HG03354 (cell line): ENCODE results near the gene KIRREL3.

ENCODE experiments used
- ATAC-seq: cut with Tn5 transposase; IDR thresholded peaks from one replicate; pipeline ENCODE4 v1.9.1; 2021; ENCODE audit warnings: mild to moderate bottlenecking; ENCODE audit not compliant: unreplicated experiment, poor library complexity, severe bottlenecking

KIRREL3 gene

DNA sequence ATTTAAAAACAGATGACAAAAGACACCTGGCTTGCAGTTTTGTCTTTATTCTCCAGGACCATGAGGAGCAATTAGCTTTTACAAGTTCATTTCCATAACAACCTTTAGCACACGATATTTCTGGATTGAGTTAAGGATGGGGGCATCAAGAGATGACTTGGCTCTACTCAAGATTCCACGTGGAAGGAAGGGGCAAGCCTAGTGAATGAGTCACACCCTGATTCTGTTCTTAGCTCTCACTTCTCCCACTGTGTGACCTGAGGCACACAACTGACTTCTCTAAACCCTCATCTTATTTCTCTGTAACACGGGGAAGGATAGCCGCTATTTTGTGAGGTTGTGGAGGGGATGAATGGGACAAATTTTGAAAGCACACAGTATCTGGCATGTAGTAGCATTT is 185.5 kb downstream of the KIRREL3 start:
- ATAC-seq = no peak

DNA sequence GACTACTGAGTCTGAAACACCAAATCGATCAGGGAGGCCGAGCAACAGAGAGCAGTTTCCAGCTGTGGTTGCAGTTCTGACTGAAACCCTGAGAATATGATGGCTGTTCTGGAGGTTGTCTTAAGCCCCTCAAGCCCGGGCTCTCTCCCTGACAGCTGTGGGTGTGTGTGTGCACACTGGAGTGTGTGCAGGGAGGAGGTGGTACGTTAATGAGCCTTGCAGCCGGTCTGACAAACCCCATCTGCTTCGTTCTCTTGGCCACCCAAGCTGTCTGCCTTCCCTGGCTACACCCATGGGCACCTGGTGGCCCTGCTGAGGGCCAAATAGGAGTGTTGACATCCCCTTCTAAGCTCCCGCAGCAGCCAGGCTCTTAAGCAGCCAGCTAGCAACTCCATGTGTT is 189.8 kb downstream of the KIRREL3 start:
- ATAC-seq = no peak

DNA sequence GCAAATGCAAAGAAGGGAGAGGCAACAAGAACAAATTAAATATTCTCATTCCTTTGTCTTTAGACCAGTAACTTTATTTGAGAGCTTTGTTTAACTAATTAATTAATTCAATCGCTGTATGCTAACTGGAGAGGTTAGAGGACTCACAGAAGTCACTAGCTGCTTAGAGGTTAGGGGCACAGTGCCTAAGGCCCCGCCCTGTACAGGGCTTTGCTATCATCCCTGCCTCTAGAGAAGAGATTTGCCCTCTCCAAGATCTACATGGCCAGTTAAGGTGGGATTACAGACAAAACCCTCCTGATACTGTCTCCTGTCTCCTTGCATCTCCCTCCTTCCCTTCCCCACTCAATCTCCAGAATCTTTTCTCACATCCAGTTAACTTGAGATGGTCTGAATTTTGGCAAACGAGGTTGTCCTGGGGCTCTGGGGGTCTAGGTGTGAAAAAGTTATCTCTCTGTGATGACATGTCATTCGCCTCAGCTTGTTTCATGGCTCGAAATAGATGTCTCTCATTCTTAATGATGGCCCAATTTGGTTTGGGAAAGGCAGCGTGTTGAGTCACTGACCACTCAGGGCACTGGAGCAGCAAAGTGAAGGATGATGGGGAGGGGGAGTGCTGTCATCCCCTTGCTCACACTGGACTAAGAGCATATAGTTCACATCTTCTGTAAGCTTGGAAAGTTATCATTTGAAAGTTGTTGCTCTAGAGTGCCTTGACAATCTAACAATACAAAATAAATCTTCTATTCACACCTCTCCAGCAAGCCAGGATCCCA is 190.9 kb downstream of the KIRREL3 start:
- ATAC-seq = no peak

DNA sequence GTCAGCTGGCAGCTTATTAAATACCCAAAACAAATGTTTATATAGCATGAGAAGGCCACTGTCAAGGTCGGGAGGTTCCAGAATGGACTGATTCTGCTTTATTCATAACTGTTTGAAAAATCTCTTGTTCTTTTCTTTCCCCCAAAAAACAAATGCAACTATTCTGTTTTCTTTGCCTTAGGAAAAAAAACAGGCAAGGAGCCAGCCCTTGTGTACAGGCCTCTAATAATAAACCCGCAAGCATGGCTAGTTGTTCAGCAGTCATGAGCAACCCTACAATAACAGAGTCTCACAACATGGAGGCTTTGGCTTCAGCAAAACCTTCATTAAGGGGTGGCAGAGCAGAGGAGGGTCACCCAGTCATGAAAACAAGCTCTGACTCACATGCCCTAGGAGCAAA is 191.7 kb downstream of the KIRREL3 start:
- ATAC-seq = no peak

DNA sequence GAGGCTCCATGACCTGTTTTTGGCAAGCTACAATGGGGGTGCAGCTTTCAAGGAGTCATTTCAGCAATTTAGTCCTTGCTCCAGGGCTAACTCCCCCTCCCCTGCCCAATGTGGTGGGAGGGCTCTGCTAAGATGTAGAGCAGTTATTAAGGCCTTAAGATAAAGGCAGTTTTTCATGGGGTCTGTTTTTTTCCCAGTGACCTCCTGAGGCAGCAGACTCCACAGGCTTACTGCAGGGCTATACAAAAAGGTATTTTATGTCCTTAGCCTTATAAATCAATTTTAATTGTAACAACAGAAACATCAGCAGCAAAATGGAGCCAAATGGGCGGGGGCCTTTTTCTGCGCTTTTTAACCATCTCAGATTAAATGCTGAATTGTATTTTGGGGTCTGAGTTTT is 192.3 kb downstream of the KIRREL3 start:
- no peak for ATAC-seq

DNA sequence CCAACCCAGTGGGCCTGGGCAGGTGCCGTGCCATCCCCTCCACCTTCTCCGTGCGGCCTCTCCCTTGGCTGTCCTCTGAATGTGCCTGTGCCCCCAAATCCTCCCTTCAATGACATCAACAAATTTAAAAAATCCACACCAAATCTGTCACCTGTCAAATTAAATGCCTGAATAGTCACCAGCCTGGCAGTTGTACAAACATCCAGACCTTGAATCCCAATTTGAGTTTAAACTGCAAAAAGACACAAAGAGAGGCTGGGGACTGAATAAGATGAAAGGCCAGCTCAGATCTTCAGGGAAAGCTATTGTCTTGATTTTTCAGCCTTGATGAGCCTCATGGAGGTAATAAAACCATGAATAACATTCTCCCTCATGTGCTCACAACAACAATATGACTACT is 194.7 kb downstream of the KIRREL3 start:
- ATAC-seq = no peak

DNA sequence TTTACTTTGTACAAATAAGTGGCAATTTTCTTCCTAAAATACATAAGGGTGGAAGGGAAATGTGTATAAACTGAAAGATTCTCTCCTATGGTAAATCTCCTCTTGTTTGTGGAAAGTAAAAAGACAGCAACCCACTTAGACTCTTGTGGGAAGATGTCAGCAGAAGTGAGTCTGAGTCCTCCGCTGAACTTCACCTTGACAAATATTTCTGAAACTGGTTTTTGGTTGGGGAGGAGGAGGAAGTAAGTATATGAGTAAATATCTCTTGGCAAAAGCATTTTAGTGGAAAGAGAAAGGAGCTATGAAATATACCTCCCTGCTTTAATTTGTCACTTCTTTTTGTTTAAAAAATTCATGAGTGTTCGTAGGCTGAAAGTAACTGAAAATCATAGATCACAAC is 196.2 kb downstream of the KIRREL3 start:
- ATAC-seq = no peak

DNA sequence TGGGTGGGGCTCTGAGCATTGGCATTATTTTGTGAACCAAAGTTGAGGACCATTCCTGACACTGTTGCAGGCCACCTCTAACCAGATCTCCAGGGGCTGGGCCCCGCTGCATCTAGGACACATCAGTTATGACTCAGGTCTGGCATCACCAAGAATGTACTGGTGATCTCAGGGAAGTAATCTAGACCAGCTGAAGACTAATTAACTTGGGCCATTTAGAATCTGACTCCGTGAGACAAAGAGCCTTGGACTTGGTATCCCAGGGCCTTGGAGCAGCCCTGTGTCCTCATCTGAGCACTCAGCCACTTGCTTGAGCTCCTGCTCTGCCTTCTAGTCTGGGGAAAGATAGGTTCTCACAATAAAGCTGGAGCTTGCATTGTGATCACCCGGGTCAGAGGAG is 200.6 kb downstream of the KIRREL3 start:
- ATAC-seq = no peak

DNA sequence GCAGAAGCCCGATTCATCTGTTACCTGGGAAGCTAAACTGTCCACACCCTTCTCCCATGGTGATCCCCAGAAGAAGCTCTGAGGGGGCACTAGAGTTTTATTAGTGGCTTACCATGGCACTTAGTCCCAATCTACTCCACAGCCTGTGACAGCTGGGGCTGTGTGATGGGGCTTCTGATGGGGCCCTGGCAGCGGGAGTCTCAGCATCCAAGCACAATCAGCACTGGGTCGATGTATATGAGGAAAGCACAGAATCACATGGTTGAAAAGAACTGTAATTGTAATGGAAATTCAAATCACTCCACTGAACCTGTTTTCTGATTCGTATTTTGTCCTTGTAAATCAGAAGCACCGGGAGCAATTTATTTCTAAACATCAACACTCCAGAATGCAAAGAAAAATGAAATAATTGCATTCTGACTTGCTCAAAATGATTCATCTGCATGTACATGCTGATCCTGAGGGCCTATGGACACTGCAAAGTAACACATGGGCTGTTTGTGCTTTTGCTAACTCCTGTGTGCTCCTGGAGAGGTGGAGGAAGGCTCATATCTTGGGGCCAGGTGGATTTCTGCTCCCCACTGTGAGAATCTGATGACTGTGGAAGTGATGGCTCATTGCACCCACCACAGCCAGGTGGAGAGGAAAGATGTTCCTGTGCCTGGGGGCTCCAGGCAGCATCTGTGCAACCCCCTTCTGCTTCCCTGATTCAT is 203.0 kb downstream of the KIRREL3 start:
- no peak for ATAC-seq

DNA sequence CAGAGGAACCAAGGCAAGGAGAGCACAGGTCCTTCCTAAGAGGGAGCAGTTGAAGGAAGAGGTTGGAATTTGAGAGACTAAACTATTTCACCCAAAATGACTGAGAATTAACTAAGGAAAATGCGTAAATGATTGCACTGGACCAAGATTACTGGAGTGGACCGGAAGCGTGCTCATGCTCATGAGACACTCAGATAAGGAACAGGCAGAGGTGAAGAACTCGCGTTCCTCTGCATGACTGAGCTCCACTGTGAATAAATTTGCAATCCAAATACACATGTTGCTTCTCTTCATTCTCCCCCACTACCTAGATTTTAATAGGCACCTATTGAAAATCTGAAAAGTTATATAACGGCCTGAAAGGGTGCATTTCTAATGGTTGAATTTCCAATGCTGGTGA is 207.0 kb downstream of the KIRREL3 start:
- ATAC-seq = no peak

DNA sequence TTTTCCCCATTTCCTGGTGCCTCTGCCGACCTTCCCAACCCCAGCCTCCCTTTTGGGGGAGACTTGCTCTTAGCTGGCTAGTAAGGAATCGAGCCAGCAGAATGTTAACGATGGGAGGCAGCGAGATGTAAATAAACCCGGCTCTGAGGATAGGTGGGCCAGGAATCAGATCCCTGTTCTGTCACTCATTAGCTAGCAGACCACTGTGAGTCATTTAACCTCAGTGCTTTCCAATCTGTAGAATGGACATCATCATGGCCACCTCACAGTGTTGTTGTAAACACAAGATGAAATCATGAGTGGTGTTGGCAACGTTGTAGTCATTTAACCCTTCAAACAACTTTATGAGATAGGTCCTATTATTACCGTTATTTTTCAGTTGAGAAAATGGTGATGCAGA is 208.6 kb downstream of the KIRREL3 start:
- no peak for ATAC-seq

DNA sequence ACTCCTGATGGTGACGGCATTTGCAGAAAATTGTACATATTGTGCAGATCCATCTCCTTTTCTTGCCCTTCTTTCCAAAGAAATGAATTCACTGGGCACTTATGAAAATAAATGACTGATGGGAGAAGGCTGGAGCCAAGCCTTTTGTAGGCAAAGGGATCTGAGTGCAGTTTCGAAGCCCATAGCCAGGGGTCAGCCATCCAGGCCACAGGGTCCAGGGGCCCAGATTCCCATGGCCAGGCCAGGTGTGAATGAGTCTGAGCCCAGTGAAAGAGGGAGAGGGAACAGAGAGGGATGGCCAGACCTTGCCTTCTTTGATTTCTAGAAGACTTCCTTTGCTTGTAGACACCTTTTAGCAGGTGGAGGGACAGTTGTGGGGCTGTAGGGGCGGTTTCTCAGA is 209.1 kb downstream of the KIRREL3 start:
- ATAC-seq = no peak

DNA sequence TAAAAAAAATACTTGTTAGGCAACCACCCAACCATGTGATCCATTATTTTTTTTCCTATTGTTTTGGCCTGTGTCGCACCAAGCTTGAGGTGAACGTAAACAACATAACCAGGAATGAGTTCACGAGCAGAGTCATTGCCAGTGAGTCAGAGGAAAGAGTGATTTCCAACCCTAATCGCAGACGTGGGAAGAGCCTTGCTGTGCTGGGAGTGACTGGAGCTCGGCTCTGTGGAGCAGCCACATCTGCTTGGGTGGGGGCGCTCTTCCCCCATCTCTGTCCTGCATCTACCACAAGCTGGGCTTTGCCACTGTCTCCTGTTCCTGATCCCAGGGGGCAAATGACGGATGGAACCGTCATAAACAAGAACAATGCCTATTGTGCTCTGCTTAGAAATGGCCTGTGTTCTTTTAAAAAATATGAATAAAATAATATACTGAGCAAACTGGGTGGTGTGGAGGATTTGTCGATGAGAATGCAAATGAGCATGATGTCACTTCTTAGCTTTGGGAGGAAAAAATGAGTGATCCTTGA is 210.0 kb downstream of the KIRREL3 start:
- ATAC-seq = no peak

DNA sequence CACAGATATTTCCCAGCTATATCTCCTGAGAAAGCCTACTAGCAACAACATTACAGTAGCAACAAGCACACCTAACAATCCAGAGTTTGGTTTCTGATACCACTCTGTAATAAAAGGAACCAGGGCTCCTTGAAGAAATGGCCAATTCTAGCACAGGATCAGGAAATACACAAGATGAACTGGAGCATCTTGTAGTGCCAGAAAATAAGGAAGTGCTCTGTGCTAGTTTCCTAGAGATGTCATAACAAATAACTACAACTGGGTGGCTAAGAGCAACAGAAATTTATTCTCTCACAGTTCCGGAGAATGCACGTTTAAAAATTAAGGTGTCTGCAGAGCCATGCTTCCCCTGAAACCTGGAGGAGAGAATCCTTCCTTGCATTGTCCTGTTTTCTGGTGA is 217.8 kb downstream of the KIRREL3 start:
- no peak for ATAC-seq

DNA sequence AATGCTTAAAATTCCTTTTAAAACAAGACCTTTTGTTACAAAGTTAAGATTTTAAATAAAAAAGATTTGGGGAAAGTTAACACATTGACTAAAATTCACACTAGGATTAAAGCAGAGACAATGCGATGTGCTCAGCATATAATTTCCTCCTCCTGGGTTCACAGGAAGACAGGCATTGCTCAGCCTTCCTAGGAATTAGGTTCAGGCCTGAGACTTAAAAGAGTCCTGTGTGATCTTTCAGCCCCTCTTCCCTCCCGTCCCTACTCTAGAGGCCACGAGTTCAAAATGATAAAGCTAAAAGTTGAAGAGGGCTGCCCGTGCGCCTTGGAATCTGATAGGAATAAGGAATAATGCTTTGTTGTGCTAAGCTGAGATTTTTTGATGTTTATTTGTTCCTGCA is 218.6 kb downstream of the KIRREL3 start:
- no peak for ATAC-seq

DNA sequence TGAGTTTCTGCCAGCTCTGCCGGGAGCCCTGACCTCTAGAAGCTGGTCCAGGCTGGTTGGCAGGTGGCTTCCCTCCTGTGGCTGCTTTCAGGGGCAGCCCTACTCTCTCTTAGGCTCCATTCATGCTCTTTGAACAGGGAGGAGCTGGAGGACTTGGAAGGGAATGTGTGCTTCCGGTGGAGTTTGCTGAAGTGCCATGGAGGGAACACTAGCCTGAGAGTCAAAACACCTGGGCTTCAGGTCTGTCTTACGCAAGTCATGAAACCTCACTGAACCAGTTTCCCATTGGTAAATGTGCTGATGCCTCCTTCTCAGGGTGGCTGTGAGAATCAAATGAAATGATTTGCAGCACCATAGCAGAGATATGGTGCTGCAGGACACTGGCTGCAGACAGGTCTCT is 224.5 kb downstream of the KIRREL3 start:
- ATAC-seq = no peak

DNA sequence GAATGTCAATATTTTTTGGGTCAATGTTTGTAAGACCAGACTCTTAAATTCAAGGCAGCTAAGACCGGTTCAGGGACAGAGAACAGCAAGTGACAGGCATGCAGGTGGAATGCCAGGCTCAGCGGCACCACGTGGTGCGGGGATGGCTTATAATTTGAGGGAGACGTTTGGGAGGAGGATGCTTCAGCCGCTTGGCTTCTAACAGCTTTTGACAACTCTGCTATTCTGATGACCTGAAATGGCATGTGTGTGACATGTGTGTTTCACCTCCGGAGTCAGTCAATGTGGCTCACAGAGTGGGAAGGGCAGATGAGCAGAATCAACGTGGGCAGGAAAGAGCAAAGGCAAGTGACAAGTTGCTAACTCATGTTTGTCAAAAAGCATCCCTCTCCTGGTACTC is 228.3 kb downstream of the KIRREL3 start:
- ATAC-seq = no peak

DNA sequence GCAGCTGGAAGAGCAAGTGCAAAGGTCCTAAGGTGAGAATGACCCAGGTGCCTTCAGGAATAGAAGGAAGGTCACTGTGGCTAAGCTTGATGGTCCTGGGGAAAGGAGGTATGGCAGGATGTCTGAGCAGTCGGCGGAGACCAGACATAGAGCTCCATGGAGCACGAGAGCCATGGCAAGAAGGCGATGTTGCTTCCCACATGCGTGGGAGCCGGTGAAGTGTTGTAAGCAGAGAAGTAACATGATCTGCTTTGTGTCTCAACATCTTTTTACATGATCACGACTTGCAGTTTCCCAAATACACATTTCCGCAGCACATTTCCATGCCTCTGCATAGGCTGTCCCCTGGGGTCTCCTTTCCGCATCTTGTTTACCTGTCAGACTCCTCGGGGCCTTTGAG is 231.9 kb downstream of the KIRREL3 start:
- ATAC-seq = no peak

DNA sequence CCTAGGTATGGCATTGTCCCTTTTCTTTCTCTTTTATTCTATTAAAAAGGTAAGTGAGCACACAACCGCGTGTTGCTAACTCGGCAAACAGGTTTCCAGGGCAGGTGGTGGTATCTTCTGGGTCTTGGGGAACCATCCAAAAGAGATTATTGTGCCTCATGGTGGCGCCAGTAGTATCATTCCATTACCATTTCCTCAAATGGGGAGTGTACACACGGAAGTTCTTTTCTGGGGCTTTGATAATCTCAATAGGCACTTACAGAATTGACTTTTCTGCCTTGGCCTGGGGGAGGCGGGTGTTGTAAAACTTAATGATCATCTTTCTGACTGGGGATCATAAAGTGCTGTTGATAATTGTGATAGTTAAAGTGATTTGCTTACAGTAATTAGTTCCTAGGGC is 234.1 kb downstream of the KIRREL3 start:
- no peak for ATAC-seq

DNA sequence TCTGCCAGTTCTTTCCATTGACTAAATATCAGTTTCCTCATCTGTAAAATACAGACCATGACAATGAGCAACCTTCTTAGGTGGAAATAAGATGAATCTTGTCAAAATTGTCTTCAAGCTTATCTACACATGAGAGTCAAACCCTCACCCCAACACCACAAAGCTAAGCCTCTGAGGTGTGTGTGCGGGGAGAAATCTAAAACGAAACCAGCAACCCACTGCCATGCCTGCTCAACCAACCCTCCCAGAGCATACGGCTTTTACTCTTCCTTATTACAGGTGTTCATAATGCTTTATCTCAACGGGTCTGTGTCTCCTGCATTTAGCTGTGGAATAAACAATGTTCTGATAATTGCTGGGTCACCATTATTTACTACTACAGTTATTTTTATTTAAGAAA is 235.4 kb downstream of the KIRREL3 start:
- no peak for ATAC-seq

DNA sequence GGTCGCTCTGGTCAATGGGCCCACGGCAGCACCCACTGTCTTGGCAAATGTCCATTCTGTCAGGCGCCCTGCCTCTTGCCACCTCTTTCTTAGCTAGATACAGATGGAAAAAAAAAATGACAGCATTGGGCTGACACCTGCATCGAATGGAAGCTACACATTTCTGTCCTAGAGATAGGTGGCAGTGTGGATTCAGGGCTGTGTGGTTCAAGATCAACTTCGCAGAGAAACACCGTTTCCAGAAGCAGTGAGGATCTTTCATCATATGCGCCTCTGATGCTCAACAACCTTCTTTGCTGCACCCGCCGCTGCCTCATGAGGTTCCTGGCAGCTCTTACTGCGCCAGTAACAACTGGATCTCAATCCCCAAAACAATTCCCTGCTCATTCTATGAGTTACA is 236.3 kb downstream of the KIRREL3 start:
- ATAC-seq = no peak
